K562 (cell line): ENCODE measurements around the gene CYFIP2. TPM values are rescaled to one million over a fixed set of nuclear protein-coding genes. Genes with fewer than 3 reads are reported as not detected.

Experiments
- ATAC-seq: fragments of 200-7000 bp; cut with Tn5 transposase; 3 replicates; pipeline ENCODE4 v1.9.1; 2020; ENCODE audit warnings: moderate library complexity
- BruUV-seq: library from RNA; stranded (reverse); fragments of 400-500 nt; replicated peaks from 2 replicates; lab custom pipeline; 2021; lab: Mats Ljungman, UMichigan
- CTCF ChIA-PET: fragments of 300-600 bp; formaldehyde crosslinking; extraction: SDS; loops from one replicate; lab custom pipeline; 2021; ENCODE audit warnings: low intra/inter-chr PET ratio; lab: Yijun Ruan, JAX
- POLR2A ChIA-PET: fragments of 300-600, 350-650 bp; sonication (Branson Sonifier 250); formaldehyde crosslinking; extraction: SDS; loops from one replicate; lab custom pipeline; 2021; ENCODE audit warnings: antibody characterized with exemption, inconsistent platforms; lab: Yijun Ruan, JAX
- DNase-seq, 4 experiments: peaks; one replicate each; pipeline versions ENCODE4 v3.0.0 to v3.0.0-alpha.2; 2011 to 2018; ENCODE audit warnings: low spot score in 3 of 4, mixed read lengths in 3 of 4; ENCODE audit errors: extremely low read depth in 1 of 4
- FAIRE-seq: peaks from 2 replicates; lab custom pipeline; 2011; peaks lifted over from hg19 to GRCh38; lab: Jason Lieb, UNC
- H2AFZ ChIP-seq: 2 replicates; pipeline ENCODE4 v1.6.0; 2011; ENCODE audit warnings: low read depth, low read length, control low read depth, inconsistent platforms
- H3K27ac ChIP-seq: fragments of 200-600 bp; 3 replicates; pipeline ENCODE4 v1.8.0; 2011; ENCODE audit warnings: low read depth, mild to moderate bottlenecking, control low read depth, inconsistent platforms, low read length, moderate library complexity, mixed read lengths; ENCODE audit errors: extremely low read depth
- H3K27me3 ChIP-seq, 2 experiments: fragments of 300-600 bp in 1 of 2; 2 replicates in 1 of 2; 3 replicates in 1 of 2; pipeline versions ENCODE4 v1.6.0 to v1.8.0; 2011; ENCODE audit warnings: inconsistent platforms in 2 of 2, low read length in 2 of 2, mild to moderate bottlenecking in 1 of 2, mixed read lengths in 1 of 2, moderate library complexity in 1 of 2; ENCODE audit not compliant: control insufficient read depth in 2 of 2, insufficient read depth in 2 of 2
- H3K36me3 ChIP-seq: fragments of 300-600 bp; 3 replicates; pipeline ENCODE4 v1.8.0; 2011; ENCODE audit warnings: mild to moderate bottlenecking, low read length, inconsistent platforms; ENCODE audit not compliant: control insufficient read depth, insufficient read depth
- H3K4me1 ChIP-seq, 2 experiments: fragments of 200-600 bp in 1 of 2; replicated peaks in 1 of 2; 2 replicates in 1 of 2; 3 replicates in 1 of 2; pipeline versions ENCODE4 v1.5.1 to v1.8.0; 2011; ENCODE audit warnings: inconsistent platforms in 2 of 2, low read length in 2 of 2, mild to moderate bottlenecking in 1 of 2, mixed read lengths in 1 of 2, moderate library complexity in 1 of 2; ENCODE audit not compliant: control insufficient read depth in 2 of 2, insufficient read depth in 2 of 2
- H3K4me2 ChIP-seq: 2 replicates; pipeline ENCODE4 v1.6.1; 2011; ENCODE audit warnings: low read length, control low read depth, inconsistent platforms, mixed read lengths; ENCODE audit not compliant: insufficient read depth
- H3K4me3 ChIP-seq: fragments of 200-600 bp; sonication (generic), shearing (Covaris generic); 2 replicates; pipeline ENCODE4 v1.5.1; 2016; ENCODE audit warnings: control low read depth, inconsistent platforms
- H3K79me2 ChIP-seq: fragments of 200-600 bp; 3 replicates; pipeline ENCODE4 v1.8.0; 2011; ENCODE audit warnings: low read length, inconsistent platforms; ENCODE audit not compliant: control insufficient read depth, insufficient read depth
- H3K9ac ChIP-seq, 2 experiments: 2 replicates each; pipeline versions ENCODE4 v1.6.0 to v1.6.1; 2011; ENCODE audit warnings: low read depth in 2 of 2, low read length in 2 of 2, control low read depth in 1 of 2, inconsistent platforms in 1 of 2, mild to moderate bottlenecking in 1 of 2, mixed read lengths in 1 of 2; ENCODE audit not compliant: insufficient read depth in 1 of 2
- H3K9me1 ChIP-seq: one replicate; pipeline ENCODE4 v1.6.0; 2011; ENCODE audit warnings: inconsistent platforms, mild to moderate bottlenecking, low read length, moderate library complexity; ENCODE audit not compliant: control insufficient read depth, insufficient read depth
- H3K9me3 ChIP-seq: replicated peaks from 2 replicates; pipeline ENCODE4 v1.5.1; 2011; ENCODE audit warnings: low read depth, low read length, inconsistent platforms; ENCODE audit not compliant: control insufficient read depth, insufficient read depth
- H4K20me1 ChIP-seq: replicated peaks from 2 replicates; pipeline ENCODE4 v1.6.1; 2011; ENCODE audit warnings: low read length, inconsistent platforms, mixed read lengths; ENCODE audit not compliant: control insufficient read depth, insufficient read depth
- HNRNPLL ChIP-seq: fragments of 200-400 bp; formaldehyde crosslinking; IDR thresholded peaks from 2 replicates; pipeline ENCODE4 v1.6.1; 2017; ENCODE audit warnings: low read length, low read depth, mild to moderate bottlenecking; ENCODE audit not compliant: poor library complexity, severe bottlenecking
- PHF20 ChIP-seq: fragments of 450-650 bp; IDR thresholded peaks from 2 replicates; pipeline ENCODE4 v1.6.1; 2018; ENCODE audit not compliant: partially characterized antibody
- RAD21 ChIP-seq, 2 experiments: fragments of 250-450 bp in 1 of 2; fragments of 450-650 bp in 1 of 2; sonication (Bioruptor Pico) in 1 of 2; formaldehyde crosslinking in 1 of 2; IDR thresholded peaks in 1 of 2; conservative IDR thresholded peaks in 1 of 2; 2 replicates each; pipeline versions ENCODE4 v1.4.0 to v1.8.0; 2020 to 2022; ENCODE audit warnings: mild to moderate bottlenecking in 2 of 2, moderate library complexity in 1 of 2
- ZNF212 ChIP-seq: fragments of 450-650 bp; formaldehyde crosslinking; IDR thresholded peaks from 2 replicates; pipeline ENCODE4 v1.4.0; 2020; ENCODE audit warnings: mild to moderate bottlenecking
- WGBS: fragments of 100-300 bp; shearing (Covaris generic); methylation state at CpG from one replicate; pipeline ENCODE4 v1.1.6; 2016; ENCODE audit warnings: low coverage, mixed read lengths; ENCODE audit not compliant: insufficient coverage; ENCODE audit errors: missing lambda C conversion rate; 5-methylcytosine and 5-hydroxymethylcytosine counted together
- in situ Hi-C: fragments of 300-500 bp; cut with MboI; formaldehyde crosslinking; loops from 4 replicates; pipeline ENCODE4 v1.15.0; 2018; ENCODE audit warnings: inconsistent platforms, mixed read lengths
- intact Hi-C: fragments of 100-400 bp; cut with micrococcal nuclease; formaldehyde crosslinking; loops from 2 replicates; pipeline ENCODE4 v1.14.2; 2022
- polyA plus RNA-seq, 8 experiments: library from polyadenylated mRNA; depleted of rRNA in 4 of 8; stranded (reverse) in 5 of 8; unstranded in 3 of 8; fragments of >200 nt; fragmentation: Nextera tagmentation in 2 of 8; fragmentation: Illumina TruSeq in 1 of 8; extraction: Ambion mirVana in 2 of 8; extraction: Trizol in 1 of 8; gene quantifications; 2 replicates each; pipeline versions ENCODE4 v1.2.1 to v1.2.3, GENCODE V29; 2011 to 2014; ENCODE audit warnings: inconsistent platforms in 1 of 8, missing spikeins in 1 of 8
- total RNA-seq, 7 experiments: library from RNA; depleted of rRNA in 6 of 7; stranded (reverse); fragments of >200 nt in 6 of 7; fragmentation: Illumina TruSeq in 2 of 7; extraction: Trizol in 2 of 7; gene quantifications; 2 replicates each; pipeline versions ENCODE4 v1.2.1 to v1.2.3, GENCODE V29; 2011 to 2021; ENCODE audit warnings: low replicate concordance in 1 of 7
- TF ChIP-seq, protein P1 (sequence below): fragments of 450-650 bp; formaldehyde crosslinking; IDR thresholded peaks from 2 replicates; pipeline ENCODE4 v1.4.0; 2020; ENCODE audit warnings: mild to moderate bottlenecking, moderate library complexity
- TF ChIP-seq, protein P2 (sequence below), 3 experiments: IDR thresholded peaks in 2 of 3; conservative IDR thresholded peaks in 1 of 3; 2 replicates each; pipeline ENCODE4 v1.5.1; 2011 to 2012; ENCODE audit warnings: low read length in 3 of 3, mild to moderate bottlenecking in 3 of 3, control low read depth in 2 of 3, improper control_type of control experiment in 1 of 3, inconsistent platforms in 1 of 3, low read depth in 1 of 3, mixed read lengths in 1 of 3, moderate library complexity in 1 of 3; ENCODE audit not compliant: insufficient read depth in 2 of 3

CYFIP2 gene
- total and polyA plus RNA-seq, 9 of the 15 experiments (the other 6 are each of a cell fraction or from before 2014, with no cell fraction given), result 0.76 to 2.9 (median 1.4) TPM; not detected in 1

DNA sequence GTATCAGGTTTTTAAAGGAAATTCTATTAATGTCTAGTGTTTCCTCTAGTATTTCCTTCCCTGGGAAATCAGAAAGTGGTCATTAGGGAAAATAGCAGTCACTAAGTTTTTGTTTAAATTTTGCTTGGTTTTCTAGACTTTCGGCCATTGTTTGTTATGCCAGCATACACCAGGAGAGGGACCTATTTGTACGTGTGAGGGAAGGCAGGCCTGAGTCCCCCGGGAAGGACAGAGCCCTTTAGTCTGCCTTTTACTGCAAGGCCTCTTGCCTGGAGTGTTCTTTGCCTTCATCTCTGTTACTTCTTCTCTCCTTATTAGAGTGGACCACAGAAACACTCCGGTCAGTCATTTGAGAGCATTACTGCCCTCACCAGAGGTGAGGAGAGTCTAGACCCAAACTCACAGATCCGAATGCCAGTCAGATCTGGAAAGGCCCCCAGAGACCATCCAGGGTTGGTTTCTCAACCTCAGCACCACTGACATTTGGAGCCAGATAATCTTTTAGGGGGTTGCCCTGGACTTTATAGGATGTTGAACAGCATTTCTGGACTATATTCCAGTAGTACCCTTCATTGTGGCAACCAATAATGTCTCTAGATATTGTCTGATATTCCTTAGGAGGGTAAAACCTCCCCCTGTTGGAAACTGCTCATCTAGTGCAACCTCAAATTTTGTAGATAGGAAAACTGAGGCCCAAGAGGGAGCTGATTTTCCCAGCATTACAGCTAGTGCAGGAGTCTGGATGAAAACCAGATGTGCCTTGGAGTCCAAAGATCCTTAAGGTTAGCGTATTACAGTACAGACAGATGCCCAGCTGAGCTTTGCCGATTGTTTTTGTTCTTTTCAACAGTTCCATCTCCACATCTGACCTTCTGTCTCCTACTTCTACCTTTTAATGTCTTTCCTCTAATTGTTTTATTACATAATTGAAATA, 101.1 kb downstream of the CYFIP2 start (continued):
- TF ChIP-seq, protein P1, sequence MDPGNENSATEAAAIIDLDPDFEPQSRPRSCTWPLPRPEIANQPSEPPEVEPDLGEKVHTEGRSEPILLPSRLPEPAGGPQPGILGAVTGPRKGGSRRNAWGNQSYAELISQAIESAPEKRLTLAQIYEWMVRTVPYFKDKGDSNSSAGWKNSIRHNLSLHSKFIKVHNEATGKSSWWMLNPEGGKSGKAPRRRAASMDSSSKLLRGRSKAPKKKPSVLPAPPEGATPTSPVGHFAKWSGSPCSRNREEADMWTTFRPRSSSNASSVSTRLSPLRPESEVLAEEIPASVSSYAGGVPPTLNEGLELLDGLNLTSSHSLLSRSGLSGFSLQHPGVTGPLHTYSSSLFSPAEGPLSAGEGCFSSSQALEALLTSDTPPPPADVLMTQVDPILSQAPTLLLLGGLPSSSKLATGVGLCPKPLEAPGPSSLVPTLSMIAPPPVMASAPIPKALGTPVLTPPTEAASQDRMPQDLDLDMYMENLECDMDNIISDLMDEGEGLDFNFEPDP (CRISPR knock-in tag), result no peak
- TF ChIP-seq RAD21 (CRISPR knock-in tag; conservative IDR thresholded peaks at IDR 0.05 in 1 of 2, IDR thresholded peaks at IDR 0.05 in 1 of 2), result peak; percentile 28 to 60; a peak in 3 of 4 replicates
- no peak for TF ChIP-seq PHF20
- no peak for TF ChIP-seq HNRNPLL

DNA sequence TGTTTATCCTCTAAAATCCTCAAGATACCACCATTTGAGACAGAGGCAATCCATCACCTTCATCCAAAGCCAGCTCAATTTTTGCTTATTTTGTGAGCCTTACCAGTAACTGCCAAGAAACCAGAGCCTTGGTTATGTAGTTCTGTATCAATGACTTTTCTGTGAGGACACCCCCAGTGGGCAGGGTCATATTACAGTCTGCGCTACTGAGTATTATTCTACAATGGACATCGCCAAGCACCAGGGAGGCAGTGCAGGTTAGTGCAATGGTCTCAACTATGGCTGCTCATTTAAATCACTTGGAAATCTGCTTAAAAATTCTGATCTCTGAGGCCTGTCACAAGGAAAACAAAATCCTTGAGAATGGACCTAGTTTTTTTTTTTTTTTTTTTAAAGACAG, 103.6 kb downstream of the CYFIP2 start:
- POLR2A ChIA-PET, result interaction anchor here (1.6 kb wide), 1 partner anchor 19 kb away, joined by 4 read pairs; no protein-coding TSS in a partner anchor
- Histone ChIP-seq H3K4me3 (no peak overlapping the region), H3K27ac (no peak overlapping the region)
- BruUV-seq, result no TSS peak
- TF ChIP-seq ZNF212 (CRISPR knock-in tag), result no peak
- TF ChIP-seq, protein P2, sequence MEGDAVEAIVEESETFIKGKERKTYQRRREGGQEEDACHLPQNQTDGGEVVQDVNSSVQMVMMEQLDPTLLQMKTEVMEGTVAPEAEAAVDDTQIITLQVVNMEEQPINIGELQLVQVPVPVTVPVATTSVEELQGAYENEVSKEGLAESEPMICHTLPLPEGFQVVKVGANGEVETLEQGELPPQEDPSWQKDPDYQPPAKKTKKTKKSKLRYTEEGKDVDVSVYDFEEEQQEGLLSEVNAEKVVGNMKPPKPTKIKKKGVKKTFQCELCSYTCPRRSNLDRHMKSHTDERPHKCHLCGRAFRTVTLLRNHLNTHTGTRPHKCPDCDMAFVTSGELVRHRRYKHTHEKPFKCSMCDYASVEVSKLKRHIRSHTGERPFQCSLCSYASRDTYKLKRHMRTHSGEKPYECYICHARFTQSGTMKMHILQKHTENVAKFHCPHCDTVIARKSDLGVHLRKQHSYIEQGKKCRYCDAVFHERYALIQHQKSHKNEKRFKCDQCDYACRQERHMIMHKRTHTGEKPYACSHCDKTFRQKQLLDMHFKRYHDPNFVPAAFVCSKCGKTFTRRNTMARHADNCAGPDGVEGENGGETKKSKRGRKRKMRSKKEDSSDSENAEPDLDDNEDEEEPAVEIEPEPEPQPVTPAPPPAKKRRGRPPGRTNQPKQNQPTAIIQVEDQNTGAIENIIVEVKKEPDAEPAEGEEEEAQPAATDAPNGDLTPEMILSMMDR (IDR thresholded peaks at IDR 0.05 in 2 of 3, conservative IDR thresholded peaks at IDR 0.05 in 1 of 3; ENCODE audit: insufficient read depth in 2 of 3, low read depth in 1 of 3, low read length in 3 of 3), result peak in 1 of 3 experiments; percentile 25; a peak in 1 of 6 replicates
- TF ChIP-seq, all 486 proteins: peak for 1
- in situ Hi-C loops, result no loop called here
- CTCF ChIA-PET, result no interaction called here
- WGBS, result 8% methylated on average over 2 of the region's 2 CpGs
- Histone ChIP-seq H3K36me3 (no peaks in the 10 kb centered on the region), H4K20me1 (no peaks in the 10 kb centered on the region), H3K79me2 (no peaks in the 10 kb centered on the region), H3K4me2 (no peak overlapping the region), H3K9me1 (no peaks in the 10 kb centered on the region), H2AFZ (no peak overlapping the region), H3K27me3 (no peaks in the 10 kb centered on the region), H3K9ac (no peak overlapping the region), H3K4me1 (no peaks in the 10 kb centered on the region), H3K9me3 (no peaks in the 10 kb centered on the region)
- intact Hi-C loops, result no loop called here
- DNase-seq (no peak), ATAC-seq (peak; percentile 80), FAIRE-seq (no peak)
